ENCODE data around the gene DNAH5. TPM values are rescaled to one million over a fixed set of nuclear protein-coding genes. Genes with fewer than 3 reads are reported as not detected.

DNAH5 gene
- total RNA-seq, 1 donor from 2014 or later = 1.2 TPM

DNA sequence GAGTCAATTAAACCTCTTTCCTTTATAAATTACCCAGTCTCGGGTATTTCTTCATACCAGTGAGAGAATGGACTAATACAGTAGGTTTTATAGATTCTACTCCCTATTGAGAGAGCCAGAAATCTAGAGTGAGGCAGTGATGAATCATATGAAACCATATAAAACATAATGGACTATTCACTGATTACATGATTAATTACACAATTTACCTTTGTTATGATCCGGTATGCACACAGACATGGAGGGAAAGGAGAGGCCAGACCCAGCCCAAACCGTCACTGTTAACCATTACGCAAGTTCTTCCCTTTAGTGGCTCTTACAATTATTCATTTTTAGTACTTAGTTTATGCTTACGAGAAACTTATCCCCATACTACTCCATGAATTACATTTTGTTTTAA is 205.0 kb downstream of the DNAH5 start:
- Mint-ChIP-seq H3K36me3 (no peaks in the 10 kb centered on the region), H3K4me3 (no peak overlapping the region), H3K9me3 (no peaks in the 10 kb centered on the region), H3K27me3 (no peaks in the 10 kb centered on the region), H3K27ac (no peak overlapping the region), H3K4me1 (ENCODE audit: unreplicated experiment) (no peaks in the 10 kb centered on the region)
- DNase-seq (ENCODE audit: extremely low spot score, unreplicated experiment) = no peak
- TF ChIP-seq, protein P1, sequence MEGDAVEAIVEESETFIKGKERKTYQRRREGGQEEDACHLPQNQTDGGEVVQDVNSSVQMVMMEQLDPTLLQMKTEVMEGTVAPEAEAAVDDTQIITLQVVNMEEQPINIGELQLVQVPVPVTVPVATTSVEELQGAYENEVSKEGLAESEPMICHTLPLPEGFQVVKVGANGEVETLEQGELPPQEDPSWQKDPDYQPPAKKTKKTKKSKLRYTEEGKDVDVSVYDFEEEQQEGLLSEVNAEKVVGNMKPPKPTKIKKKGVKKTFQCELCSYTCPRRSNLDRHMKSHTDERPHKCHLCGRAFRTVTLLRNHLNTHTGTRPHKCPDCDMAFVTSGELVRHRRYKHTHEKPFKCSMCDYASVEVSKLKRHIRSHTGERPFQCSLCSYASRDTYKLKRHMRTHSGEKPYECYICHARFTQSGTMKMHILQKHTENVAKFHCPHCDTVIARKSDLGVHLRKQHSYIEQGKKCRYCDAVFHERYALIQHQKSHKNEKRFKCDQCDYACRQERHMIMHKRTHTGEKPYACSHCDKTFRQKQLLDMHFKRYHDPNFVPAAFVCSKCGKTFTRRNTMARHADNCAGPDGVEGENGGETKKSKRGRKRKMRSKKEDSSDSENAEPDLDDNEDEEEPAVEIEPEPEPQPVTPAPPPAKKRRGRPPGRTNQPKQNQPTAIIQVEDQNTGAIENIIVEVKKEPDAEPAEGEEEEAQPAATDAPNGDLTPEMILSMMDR (conservative IDR thresholded peaks at IDR 0.05) = no peak

GRCh38 chr5:13735691-13736090 is 208.8 kb downstream of the DNAH5 start:
- Mint-ChIP-seq H3K27ac (no peak overlapping the region), H3K4me1 (ENCODE audit: unreplicated experiment) (no peaks in the 10 kb centered on the region), H3K9me3 (no peaks in the 10 kb centered on the region), H3K4me3 (no peak overlapping the region), H3K36me3 (no peaks in the 10 kb centered on the region), H3K27me3 (no peaks in the 10 kb centered on the region)
- no peak for DNase-seq (ENCODE audit: extremely low spot score, unreplicated experiment)
- TF ChIP-seq, protein P1 (conservative IDR thresholded peaks at IDR 0.05) = no peak

DNA sequence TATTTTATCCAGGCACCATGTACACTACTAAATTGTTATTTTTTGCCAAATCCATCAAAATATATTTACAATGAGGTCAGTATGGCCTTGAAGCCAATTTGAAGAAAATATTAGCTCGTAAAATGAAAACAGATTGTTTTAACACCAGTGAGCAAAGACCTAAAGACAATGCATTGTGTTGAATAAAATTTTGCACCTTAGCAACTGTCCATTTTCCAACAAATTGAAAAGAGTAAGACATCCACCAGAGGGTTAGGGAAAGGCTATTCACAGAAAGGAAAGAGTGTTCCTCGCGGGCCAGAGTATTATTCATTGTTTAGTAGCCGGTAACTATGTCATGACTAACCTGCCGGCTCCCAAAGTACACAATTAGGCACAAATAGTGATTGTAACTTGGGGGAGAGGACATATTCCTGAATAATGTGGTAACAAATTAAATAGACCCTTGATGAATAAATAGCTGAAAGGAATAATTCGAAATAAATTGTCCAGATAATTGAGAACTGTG is 213.3 kb downstream of the DNAH5 start:
- H3K9me3 Mint-ChIP-seq = no peaks in the 10 kb centered on the region
- no peaks in the 10 kb centered on the region for H3K36me3 Mint-ChIP-seq
- TF ChIP-seq, protein P1 (conservative IDR thresholded peaks at IDR 0.05) = no peak
- no peak overlapping the region for H3K4me3 Mint-ChIP-seq
- H3K27ac Mint-ChIP-seq = no peak overlapping the region
- no peaks in the 10 kb centered on the region for H3K4me1 Mint-ChIP-seq (ENCODE audit: unreplicated experiment)
- DNase-seq (ENCODE audit: extremely low spot score, unreplicated experiment) = no peak
- no peaks in the 10 kb centered on the region for H3K27me3 Mint-ChIP-seq

- Mint-ChIP-seq H3K27me3 (peaks cover 3% of the 10 kb centered on the region), H3K4me1 (ENCODE audit: unreplicated experiment) (no peaks in the 10 kb centered on the region), H3K27ac (no peak overlapping the region), H3K4me3 (no peak overlapping the region), H3K9me3 (no peaks in the 10 kb centered on the region), H3K36me3 (no peaks in the 10 kb centered on the region)
- DNase-seq (ENCODE audit: extremely low spot score, unreplicated experiment) = no peak
- TF ChIP-seq, protein P1 (conservative IDR thresholded peaks at IDR 0.05) = no peak
These were observed 235.6 kb downstream of the DNAH5 start for GRCh38 chr5:13708906-13709305.

GRCh38 chr5:13708432-13708831 is 236.1 kb downstream of the DNAH5 start:
- Mint-ChIP-seq H3K27me3 (peaks cover 3% of the 10 kb centered on the region), H3K27ac (no peak overlapping the region), H3K36me3 (no peaks in the 10 kb centered on the region), H3K4me3 (no peak overlapping the region), H3K9me3 (no peaks in the 10 kb centered on the region), H3K4me1 (ENCODE audit: unreplicated experiment) (no peaks in the 10 kb centered on the region)
- DNase-seq (ENCODE audit: extremely low spot score, unreplicated experiment) = no peak
- TF ChIP-seq, protein P1 (conservative IDR thresholded peaks at IDR 0.05) = no peak

DNA sequence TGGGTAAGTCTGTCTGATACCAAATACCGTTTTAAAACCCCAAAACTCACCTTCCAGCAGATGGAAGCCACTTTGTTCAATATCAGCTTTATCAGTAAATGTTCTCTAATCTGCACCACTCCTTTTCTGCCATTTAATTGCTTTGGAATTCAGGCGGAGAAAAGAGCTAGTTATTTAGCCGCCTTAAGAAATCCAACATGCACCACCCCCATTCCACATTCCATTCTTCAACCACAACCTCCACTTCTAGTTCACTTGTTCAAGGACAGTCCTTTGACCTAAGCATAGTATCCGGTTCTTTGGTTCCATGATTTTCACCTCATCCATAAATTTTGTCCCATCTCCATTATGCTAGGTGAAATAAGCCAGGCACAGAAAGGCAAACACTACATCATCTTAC is 240.1 kb downstream of the DNAH5 start:
- TF ChIP-seq, protein P1 (conservative IDR thresholded peaks at IDR 0.05) = no peak

More for the DNA sequence above, 240.1 kb downstream of the DNAH5 start:
- Mint-ChIP-seq H3K4me1 (ENCODE audit: unreplicated experiment) (no peaks in the 10 kb centered on the region), H3K36me3 (no peaks in the 10 kb centered on the region), H3K4me3 (no peak overlapping the region), H3K27me3 (peaks cover 3% of the 10 kb centered on the region), H3K27ac (no peak overlapping the region), H3K9me3 (no peaks in the 10 kb centered on the region)
- DNase-seq (ENCODE audit: extremely low spot score, unreplicated experiment) = no peak
